ENCODE measurements around the gene PARL.

DNA sequence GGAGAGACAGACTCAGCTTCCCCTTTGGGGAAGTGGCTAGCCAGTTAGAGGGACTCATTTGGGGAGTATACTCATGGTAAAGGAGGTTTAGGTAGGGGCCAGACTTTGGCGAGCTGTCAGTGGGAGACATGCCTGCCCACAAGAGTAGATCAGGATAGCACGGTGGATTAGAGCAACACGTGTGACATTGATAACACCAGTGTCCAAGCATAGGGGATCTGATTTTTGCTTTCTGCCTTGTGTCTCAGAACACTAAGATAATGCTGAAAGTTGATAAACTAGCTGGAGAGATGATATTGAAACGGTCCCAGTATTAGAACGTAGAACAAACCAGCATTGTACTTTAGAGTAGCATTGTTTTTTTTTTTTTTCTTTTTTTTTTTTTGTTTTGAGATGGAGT, 85.2 kb downstream of the PARL start:
- no peak for TF ChIP-seq POLR2A (IDR thresholded peaks at IDR 0.05)
- TF ChIP-seq, protein P1, sequence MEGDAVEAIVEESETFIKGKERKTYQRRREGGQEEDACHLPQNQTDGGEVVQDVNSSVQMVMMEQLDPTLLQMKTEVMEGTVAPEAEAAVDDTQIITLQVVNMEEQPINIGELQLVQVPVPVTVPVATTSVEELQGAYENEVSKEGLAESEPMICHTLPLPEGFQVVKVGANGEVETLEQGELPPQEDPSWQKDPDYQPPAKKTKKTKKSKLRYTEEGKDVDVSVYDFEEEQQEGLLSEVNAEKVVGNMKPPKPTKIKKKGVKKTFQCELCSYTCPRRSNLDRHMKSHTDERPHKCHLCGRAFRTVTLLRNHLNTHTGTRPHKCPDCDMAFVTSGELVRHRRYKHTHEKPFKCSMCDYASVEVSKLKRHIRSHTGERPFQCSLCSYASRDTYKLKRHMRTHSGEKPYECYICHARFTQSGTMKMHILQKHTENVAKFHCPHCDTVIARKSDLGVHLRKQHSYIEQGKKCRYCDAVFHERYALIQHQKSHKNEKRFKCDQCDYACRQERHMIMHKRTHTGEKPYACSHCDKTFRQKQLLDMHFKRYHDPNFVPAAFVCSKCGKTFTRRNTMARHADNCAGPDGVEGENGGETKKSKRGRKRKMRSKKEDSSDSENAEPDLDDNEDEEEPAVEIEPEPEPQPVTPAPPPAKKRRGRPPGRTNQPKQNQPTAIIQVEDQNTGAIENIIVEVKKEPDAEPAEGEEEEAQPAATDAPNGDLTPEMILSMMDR (IDR thresholded peaks at IDR 0.05 in 4 of 5, conservative IDR thresholded peaks at IDR 0.05 in 1 of 5), result no peak
